GM12878 (cell line): ENCODE data around the gene RBL2. TPM values are rescaled to one million over a fixed set of nuclear protein-coding genes. Genes with fewer than 3 reads are reported as not detected.

Experiments
- ATAC-seq: fragments of 200-7000 bp; cut with Tn5 transposase; 3 replicates; pipeline ENCODE4 v1.9.1; 2020; ENCODE audit warnings: mild to moderate bottlenecking, moderate library complexity
- Bru-seq: library from RNA; stranded (reverse); fragments of 400-500 nt; gene quantifications from one replicate; lab custom pipeline; 2021; lab: Mats Ljungman, UMichigan
- BruChase-seq, 2 experiments: library from RNA; stranded (reverse); fragments of 400-500 nt; gene quantifications; one replicate each; lab custom pipeline; 2021; lab: Mats Ljungman, UMichigan
- BruUV-seq: library from RNA; stranded (reverse); fragments of 400-500 nt; replicated peaks from 2 replicates; lab custom pipeline; 2021; lab: Mats Ljungman, UMichigan
- CTCF ChIA-PET: fragments of 300-600 bp; sonication (Branson Sonifier 250); formaldehyde crosslinking; extraction: SDS; loops from one replicate; lab custom pipeline; 2021; ENCODE audit warnings: inconsistent platforms; lab: Yijun Ruan, JAX
- POLR2A ChIA-PET: fragments of 350-600 bp; formaldehyde crosslinking; extraction: SDS; loops from one replicate; lab custom pipeline; 2021; ENCODE audit warnings: inconsistent platforms; lab: Charles Lee
- RAD21 ChIA-PET: fragments of 300-600 bp; sonication (Branson Sonifier 250); formaldehyde crosslinking; loops from one replicate; lab custom pipeline; 2023; ENCODE audit warnings: antibody characterized with exemption; ENCODE audit not compliant: unreplicated experiment; lab: Charles Lee
- SMC1A ChIA-PET: fragments of 300-600 bp; sonication (Branson Sonifier 250); formaldehyde crosslinking; loops from one replicate; lab custom pipeline; 2023; ENCODE audit not compliant: unreplicated experiment, uncharacterized antibody; lab: Charles Lee
- DNase-seq: peaks from one replicate; pipeline ENCODE4 v3.0.0-alpha.2; 2011; ENCODE audit warnings: low read depth, low spot score
- FAIRE-seq: peaks from 3 replicates; lab custom pipeline; 2011; peaks lifted over from hg19 to GRCh38; lab: Jason Lieb, UNC
- H2AFZ ChIP-seq: 2 replicates; pipeline ENCODE4 v1.6.0; 2011; ENCODE audit warnings: low read depth, low read length, control low read depth; ENCODE audit not compliant: control insufficient read depth
- H3K27ac ChIP-seq: 2 replicates; pipeline ENCODE4 v1.5.1; 2011; ENCODE audit warnings: control low read depth; ENCODE audit not compliant: control insufficient read depth, insufficient read depth
- H3K27me3 ChIP-seq, 2 experiments: replicated peaks in 1 of 2; 2 replicates each; pipeline versions ENCODE4 v1.6.0 to v1.6.1; 2011; ENCODE audit warnings: low read length in 1 of 2; ENCODE audit not compliant: control insufficient read depth in 2 of 2, insufficient read depth in 2 of 2
- H3K36me3 ChIP-seq, 2 experiments: 2 replicates each; pipeline ENCODE4 v1.5.1; 2011; ENCODE audit warnings: low read length in 1 of 2; ENCODE audit not compliant: control insufficient read depth in 2 of 2, insufficient read depth in 2 of 2
- H3K4me1 ChIP-seq: 2 replicates; pipeline ENCODE4 v1.6.1; 2011; ENCODE audit warnings: mild to moderate bottlenecking, low read length, moderate library complexity, mixed read lengths; ENCODE audit not compliant: control insufficient read depth, insufficient read depth
- H3K4me2 ChIP-seq: 2 replicates; pipeline ENCODE4 v1.6.0; 2011; ENCODE audit warnings: control low read depth; ENCODE audit not compliant: control insufficient read depth, insufficient read depth
- H3K4me3 ChIP-seq: fragments of 200-600 bp; sonication (generic); 2 replicates; pipeline ENCODE4 v1.5.1; 2016
- H3K79me2 ChIP-seq: 2 replicates; pipeline ENCODE4 v1.6.0; 2011; ENCODE audit warnings: low read length; ENCODE audit not compliant: control insufficient read depth, insufficient read depth
- H3K9ac ChIP-seq: 2 replicates; pipeline ENCODE4 v1.8.0; 2011; ENCODE audit warnings: low read length, control low read depth, mixed read lengths; ENCODE audit not compliant: control insufficient read depth, insufficient read depth
- H3K9me3 ChIP-seq: replicated peaks from 3 replicates; pipeline ENCODE4 v1.5.1; 2011; ENCODE audit warnings: mild to moderate bottlenecking, low read length; ENCODE audit not compliant: control insufficient read depth, insufficient read depth
- H4K20me1 ChIP-seq: 2 replicates; pipeline ENCODE4 v1.6.0; 2011; ENCODE audit not compliant: control insufficient read depth, insufficient read depth
- CEBPB ChIP-seq, 2 experiments: fragments of 150-350 bp in 1 of 2; IDR thresholded peaks; 2 replicates each; pipeline ENCODE4 v1.6.1; 2012 to 2014; ENCODE audit warnings: low read depth in 2 of 2, low read length in 2 of 2, borderline replicate concordance in 1 of 2, inconsistent platforms in 1 of 2
- NFYB ChIP-seq: IDR thresholded peaks from 2 replicates; pipeline ENCODE4 v1.6.1; 2011; ENCODE audit warnings: low read depth, mild to moderate bottlenecking, low read length, improper control_type of control experiment, moderate library complexity; ENCODE audit not compliant: insufficient read depth
- POLR2AphosphoS2 ChIP-seq: IDR thresholded peaks from 2 replicates; pipeline ENCODE4 v1.6.1; 2011; ENCODE audit warnings: low read depth, mild to moderate bottlenecking, low read length, improper control_type of control experiment, moderate library complexity
- TCF3 ChIP-seq: IDR thresholded peaks from 2 replicates; pipeline ENCODE4 v1.6.1; 2012; ENCODE audit warnings: low read depth, mild to moderate bottlenecking, low read length, borderline replicate concordance; ENCODE audit not compliant: insufficient read depth
- ZNF217 ChIP-seq: fragments of 450-650 bp; IDR thresholded peaks from 2 replicates; pipeline ENCODE4 v1.6.1; 2017; ENCODE audit warnings: antibody characterized with exemption, mild to moderate bottlenecking
- WGBS: methylation state at CpG from one replicate; pipeline ENCODE4 v1.1.6; 2016; ENCODE audit warnings: low lambda C conversion rate; ENCODE audit not compliant: insufficient replicate concordance, insufficient coverage; ENCODE audit errors: missing lambda C conversion rate; 5-methylcytosine and 5-hydroxymethylcytosine counted together
- in situ Hi-C: fragments of 300-500 bp; cut with MboI; formaldehyde crosslinking; loops from 9 replicates; pipeline ENCODE4 v1.14.3; 2018; ENCODE audit warnings: mixed read lengths
- intact Hi-C: fragments of 100-400 bp; cut with micrococcal nuclease; formaldehyde crosslinking; loops from one replicate; pipeline ENCODE4 v1.14.2; 2022; ENCODE audit not compliant: unreplicated experiment
- long read RNA-seq, 2 experiments: library from polyadenylated mRNA; unstranded; transcript quantifications; one replicate each; pipeline ENCODE4 v2.0.0, GENCODE V29; 2019 to 2020
- polyA minus RNA-seq, 3 experiments: library from RNA; depleted of rRNA, polyadenylated mRNA; stranded (reverse); fragments of >200 nt; gene quantifications; 2 replicates each; pipeline ENCODE4 v1.2.3, GENCODE V29; 2011
- polyA plus RNA-seq, 11 experiments: library from polyadenylated mRNA; depleted of rRNA in 4 of 11; unstranded in 6 of 11; stranded (reverse) in 5 of 11; fragments of >200 nt; fragmentation: Nextera tagmentation in 4 of 11; fragmentation: Illumina TruSeq in 1 of 11; extraction: Ambion mirVana in 4 of 11; extraction: Trizol in 1 of 11; gene quantifications; 1 replicate in 1 of 11; 2 replicates in 10 of 11; pipeline versions ENCODE4 v1.2.1 to v1.2.3, GENCODE V29; 2011 to 2016; ENCODE audit warnings: inconsistent platforms in 2 of 11, missing spikeins in 2 of 11, low read depth in 1 of 11
- total RNA-seq, 4 experiments: library from RNA; depleted of rRNA in 3 of 4; stranded (reverse); fragments of >200 nt in 3 of 4; fragmentation: Illumina TruSeq in 1 of 4; extraction: Trizol in 1 of 4; gene quantifications; 2 replicates each; pipeline versions ENCODE4 v1.2.1 to v1.2.3, GENCODE V29; 2013 to 2021
- TF ChIP-seq, protein P1 (sequence below): IDR thresholded peaks from 2 replicates; pipeline ENCODE4 v1.6.1; 2011; ENCODE audit warnings: low read depth, low read length, improper control_type of control experiment, borderline replicate concordance
- TF ChIP-seq, protein P2 (sequence below): fragments of 450-650 bp; IDR thresholded peaks from 2 replicates; pipeline ENCODE4 v1.6.1; 2016; ENCODE audit warnings: mild to moderate bottlenecking
- TF ChIP-seq, protein P3 (sequence below): IDR thresholded peaks from 2 replicates; pipeline ENCODE4 v1.6.1; 2012; ENCODE audit warnings: low read depth, low read length, improper control_type of control experiment

Gene RBL2, protein sequence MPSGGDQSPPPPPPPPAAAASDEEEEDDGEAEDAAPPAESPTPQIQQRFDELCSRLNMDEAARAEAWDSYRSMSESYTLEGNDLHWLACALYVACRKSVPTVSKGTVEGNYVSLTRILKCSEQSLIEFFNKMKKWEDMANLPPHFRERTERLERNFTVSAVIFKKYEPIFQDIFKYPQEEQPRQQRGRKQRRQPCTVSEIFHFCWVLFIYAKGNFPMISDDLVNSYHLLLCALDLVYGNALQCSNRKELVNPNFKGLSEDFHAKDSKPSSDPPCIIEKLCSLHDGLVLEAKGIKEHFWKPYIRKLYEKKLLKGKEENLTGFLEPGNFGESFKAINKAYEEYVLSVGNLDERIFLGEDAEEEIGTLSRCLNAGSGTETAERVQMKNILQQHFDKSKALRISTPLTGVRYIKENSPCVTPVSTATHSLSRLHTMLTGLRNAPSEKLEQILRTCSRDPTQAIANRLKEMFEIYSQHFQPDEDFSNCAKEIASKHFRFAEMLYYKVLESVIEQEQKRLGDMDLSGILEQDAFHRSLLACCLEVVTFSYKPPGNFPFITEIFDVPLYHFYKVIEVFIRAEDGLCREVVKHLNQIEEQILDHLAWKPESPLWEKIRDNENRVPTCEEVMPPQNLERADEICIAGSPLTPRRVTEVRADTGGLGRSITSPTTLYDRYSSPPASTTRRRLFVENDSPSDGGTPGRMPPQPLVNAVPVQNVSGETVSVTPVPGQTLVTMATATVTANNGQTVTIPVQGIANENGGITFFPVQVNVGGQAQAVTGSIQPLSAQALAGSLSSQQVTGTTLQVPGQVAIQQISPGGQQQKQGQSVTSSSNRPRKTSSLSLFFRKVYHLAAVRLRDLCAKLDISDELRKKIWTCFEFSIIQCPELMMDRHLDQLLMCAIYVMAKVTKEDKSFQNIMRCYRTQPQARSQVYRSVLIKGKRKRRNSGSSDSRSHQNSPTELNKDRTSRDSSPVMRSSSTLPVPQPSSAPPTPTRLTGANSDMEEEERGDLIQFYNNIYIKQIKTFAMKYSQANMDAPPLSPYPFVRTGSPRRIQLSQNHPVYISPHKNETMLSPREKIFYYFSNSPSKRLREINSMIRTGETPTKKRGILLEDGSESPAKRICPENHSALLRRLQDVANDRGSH
- total RNA-seq (2013; cell fraction: nucleolus; rRNA removed), result 234 and 242 TPM in 2 replicates
- total RNA-seq (2014; rRNA removed), result 35.7 and 47.3 TPM in 2 replicates
- total RNA-seq (2014; rRNA removed; fragmentation: Illumina TruSeq; extraction: Trizol), result 34.9 and 35.4 TPM in 2 replicates
- 34.8 and 35.1 TPM in 2 replicates for total RNA-seq (2021)
- 20.0 TPM for polyA plus RNA-seq (2011; ENCODE audit: low read depth)
- 107 and 128 TPM in 2 replicates for polyA plus RNA-seq (2011; rRNA removed)
- 41.5 and 48.6 TPM in 2 replicates for polyA plus RNA-seq (2011; cell fraction: cytosol; rRNA removed)
- 194 and 278 TPM in 2 replicates for polyA plus RNA-seq (2011; cell fraction: nucleus; rRNA removed)
- polyA plus RNA-seq (2012), result 23.3 and 34.7 TPM in 2 replicates
- 46.2 and 61.4 TPM in 2 replicates for polyA plus RNA-seq (2014; fragmentation: Illumina TruSeq; extraction: Trizol)
- 10 to 100 TPM; 10.0 to 10.4 TPM for polyA plus RNA-seq (2014; fragmentation: Nextera tagmentation; extraction: Ambion mirVana)
- polyA plus RNA-seq (2014; rRNA removed), result 34.9 and 45.9 TPM in 2 replicates
- polyA plus RNA-seq (2016; fragmentation: Nextera tagmentation; extraction: Ambion mirVana), result 10 to 100 TPM; 42.3 to 42.5 TPM
- 51.6 and 59.2 TPM in 2 replicates for polyA minus RNA-seq (2011; rRNA and poly(A)+ RNA removed)
- 26.2 and 26.9 TPM in 2 replicates for polyA minus RNA-seq (2011; cell fraction: cytosol; rRNA and poly(A)+ RNA removed)
- polyA minus RNA-seq (2011; cell fraction: nucleus; rRNA and poly(A)+ RNA removed), result 51.6 and 70.0 TPM in 2 replicates
- Bru-seq, nascent RNA, result percentile 85 among the genes with signal in this experiment
- BruChase-seq, experiment 1, labeled RNA remaining after a 6-hour chase, result percentile 90 among the genes with signal in this experiment
- percentile 89 among the genes with signal in this experiment for BruChase-seq, experiment 2, labeled RNA remaining after a 2-hour chase
- long read RNA-seq, experiment 1, full-length matches to known transcripts, result 1 of 10 reads
- long read RNA-seq, experiment 1, partial matches to known transcripts, result 9 of 10 reads
- long read RNA-seq, experiment 1, other reads (novel, unspliced or antisense), result 0 of 10 reads
- long read RNA-seq, experiment 2, partial matches to known transcripts, result 38 of 49 reads
- long read RNA-seq, experiment 2, other reads (novel, unspliced or antisense), result 11 of 49 reads

DNA sequence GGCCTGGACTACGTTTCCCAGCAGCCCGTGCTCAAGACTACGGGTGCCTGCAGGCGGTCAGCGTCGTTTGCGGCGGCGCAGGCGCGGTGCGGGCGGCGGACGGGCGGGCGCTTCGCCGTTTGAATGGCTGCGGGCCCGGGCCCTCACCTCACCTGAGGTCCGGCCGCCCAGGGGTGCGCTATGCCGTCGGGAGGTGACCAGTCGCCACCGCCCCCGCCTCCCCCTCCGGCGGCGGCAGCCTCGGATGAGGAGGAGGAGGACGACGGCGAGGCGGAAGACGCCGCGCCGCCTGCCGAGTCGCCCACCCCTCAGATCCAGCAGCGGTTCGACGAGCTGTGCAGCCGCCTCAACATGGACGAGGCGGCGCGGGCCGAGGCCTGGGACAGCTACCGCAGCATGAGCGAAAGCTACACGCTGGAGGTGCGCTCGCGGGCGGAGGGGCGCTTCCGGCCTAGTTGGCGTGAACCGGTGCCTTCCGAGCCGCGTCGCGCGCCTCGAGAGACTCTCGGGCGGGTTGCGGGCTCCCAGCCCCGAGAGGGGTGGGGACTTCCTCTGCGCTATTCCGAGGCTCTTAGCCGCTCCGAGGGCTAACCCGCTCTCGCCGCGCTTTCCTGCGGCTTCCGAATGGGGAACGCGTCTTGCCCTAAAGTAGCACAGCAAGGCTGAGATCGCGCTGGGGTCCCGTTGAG, at the start of gene RBL2:
Gene RBL2 (plus strand): TSS at position 95 of the 689 bp plus-strand sequence. CDS start 86 bp downstream, at position 181.
- FAIRE-seq (peak; percentile 88), DNase-seq (no peak), ATAC-seq (peak; percentile 85)
- Histone ChIP-seq H3K27ac (peak within 1 kb of the TSS; percentile 75), H3K4me1 (no peaks in the 10 kb centered on the region), H3K4me2 (peak within 1 kb of the TSS; percentile 62), H3K36me3 (no peaks in the 10 kb centered on the region), H3K9me3 (no peaks in the 10 kb centered on the region), H2AFZ (peak within 1 kb of the TSS; percentile 72), H3K4me3 (peak within 1 kb of the TSS; percentile 89), H4K20me1 (no peaks in the 10 kb centered on the region), H3K9ac (peak within 1 kb of the TSS; percentile 71), H3K27me3 (no peaks in the 10 kb centered on the region), H3K79me2 (peaks cover 36% of the 10 kb centered on the region)
- ChIA-PET SMC1A (interaction anchor here (0.6 to 3.3 kb wide), 5 partner anchors 11 to 68 kb away, joined by 3 to 33 read pairs (median 4); no protein-coding TSS in a partner anchor), CTCF (interaction anchor here (1.1 kb wide), 1 partner anchor 69 kb away, joined by 3 read pairs; no protein-coding TSS in a partner anchor), RAD21 (interaction anchor here (2.7 to 3.9 kb wide), 3 partner anchors 22 to 76 kb away, joined by 9 to 21 read pairs (median 20); partner anchors contain the start of gene AKTIP), POLR2A (interaction anchor here (0.9 to 3.6 kb wide), 6 partner anchors 12 to 244 kb away, joined by 3 to 13 read pairs (median 4); partner anchors contain the start of gene AKTIP)
- WGBS, result under 1% methylated on average over 79 of the region's 89 CpGs
- no TSS peak for BruUV-seq
- intact Hi-C loops (loop anchor here (2.0 to 5.0 kb wide), 2 partner anchors 68 to 76 kb away; partner anchors contain the start of gene AKTIP), in situ Hi-C loops (no loop called here)
- TF ChIP-seq, protein P1, sequence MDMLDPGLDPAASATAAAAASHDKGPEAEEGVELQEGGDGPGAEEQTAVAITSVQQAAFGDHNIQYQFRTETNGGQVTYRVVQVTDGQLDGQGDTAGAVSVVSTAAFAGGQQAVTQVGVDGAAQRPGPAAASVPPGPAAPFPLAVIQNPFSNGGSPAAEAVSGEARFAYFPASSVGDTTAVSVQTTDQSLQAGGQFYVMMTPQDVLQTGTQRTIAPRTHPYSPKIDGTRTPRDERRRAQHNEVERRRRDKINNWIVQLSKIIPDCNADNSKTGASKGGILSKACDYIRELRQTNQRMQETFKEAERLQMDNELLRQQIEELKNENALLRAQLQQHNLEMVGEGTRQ, result no peak
- TF ChIP-seq ZNF217, result no peak; the same call in 1 of the 2 replicates
- TF ChIP-seq, protein P2, sequence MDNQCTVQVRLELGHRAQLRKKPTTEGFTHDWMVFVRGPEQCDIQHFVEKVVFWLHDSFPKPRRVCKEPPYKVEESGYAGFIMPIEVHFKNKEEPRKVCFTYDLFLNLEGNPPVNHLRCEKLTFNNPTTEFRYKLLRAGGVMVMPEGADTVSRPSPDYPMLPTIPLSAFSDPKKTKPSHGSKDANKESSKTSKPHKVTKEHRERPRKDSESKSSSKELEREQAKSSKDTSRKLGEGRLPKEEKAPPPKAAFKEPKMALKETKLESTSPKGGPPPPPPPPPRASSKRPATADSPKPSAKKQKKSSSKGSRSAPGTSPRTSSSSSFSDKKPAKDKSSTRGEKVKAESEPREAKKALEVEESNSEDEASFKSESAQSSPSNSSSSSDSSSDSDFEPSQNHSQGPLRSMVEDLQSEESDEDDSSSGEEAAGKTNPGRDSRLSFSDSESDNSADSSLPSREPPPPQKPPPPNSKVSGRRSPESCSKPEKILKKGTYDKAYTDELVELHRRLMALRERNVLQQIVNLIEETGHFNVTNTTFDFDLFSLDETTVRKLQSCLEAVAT, result no peak
- TF ChIP-seq NFYB, result no peak
- 0 out of 2 replicates have a peak, but pooled peaks have one; percentile 28 for TF ChIP-seq TCF3
- TF ChIP-seq CEBPB (IDR thresholded peaks at IDR 0.05; ENCODE audit: borderline replicate concordance in 1 of 2, low read depth in 2 of 2, low read length in 2 of 2), result no peak
- TF ChIP-seq POLR2AphosphoS2, result no peak
- TF ChIP-seq, protein P3, sequence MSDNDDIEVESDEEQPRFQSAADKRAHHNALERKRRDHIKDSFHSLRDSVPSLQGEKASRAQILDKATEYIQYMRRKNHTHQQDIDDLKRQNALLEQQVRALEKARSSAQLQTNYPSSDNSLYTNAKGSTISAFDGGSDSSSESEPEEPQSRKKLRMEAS, result peak; percentile 8; the same call in 1 of the 2 replicates
